ENCODE data around the gene TMC4.
"Not testable (repeated sequence)": the region's sequence is repeated elsewhere in the genome, so short reads cannot be mapped to it uniquely, and the experiment has no call there.

TMC4 gene

GRCh38 chr19:54186351-54186750 is 13.4 kb upstream of the TMC4 start:
- TF ChIP-seq CTCF (IDR thresholded peaks at IDR 0.05; ENCODE audit: insufficient read depth, low read length, poor library complexity, severe bottlenecking) = no peak
- Histone ChIP-seq H3K27me3 (replicated peaks; ENCODE audit: control insufficient read depth, insufficient read depth, low read length) (no peaks in the 10 kb centered on the region), H3K36me3 (ENCODE audit: control insufficient read depth, insufficient read depth, low read length) (peaks cover 3% of the 10 kb centered on the region), H3K4me3 (replicated peaks; ENCODE audit: low read depth, low read length) (no peak overlapping the region)
- no peak for DNase-seq (ENCODE audit: extremely low read depth, insufficient read length)

- H3K4me3 ChIP-seq (replicated peaks; ENCODE audit: low read depth, low read length) = no peak overlapping the region
- TF ChIP-seq CTCF (IDR thresholded peaks at IDR 0.05; ENCODE audit: insufficient read depth, low read length, poor library complexity, severe bottlenecking) = no peak
- no peaks in the 10 kb centered on the region for H3K27me3 ChIP-seq (replicated peaks; ENCODE audit: control insufficient read depth, insufficient read depth, low read length)
- peaks cover 4% of the 10 kb centered on the region for H3K36me3 ChIP-seq (ENCODE audit: control insufficient read depth, insufficient read depth, low read length)
- no peak for DNase-seq (ENCODE audit: extremely low read depth, insufficient read length)
Measured at GRCh38 chr19:54183431-54183830, 10.5 kb upstream of the TMC4 start.

GRCh38 chr19:54181894-54182293 is 8.9 kb upstream of the TMC4 start:
- DNase-seq (ENCODE audit: extremely low read depth, insufficient read length); H3K27me3 ChIP-seq (replicated peaks; ENCODE audit: control insufficient read depth, insufficient read depth, low read length); H3K36me3 ChIP-seq (ENCODE audit: control insufficient read depth, insufficient read depth, low read length); H3K4me3 ChIP-seq (replicated peaks; ENCODE audit: low read depth, low read length): not testable (repeated sequence)

- Histone ChIP-seq H3K4me3 (replicated peaks; ENCODE audit: low read depth, low read length) (no peak overlapping the region), H3K27me3 (replicated peaks; ENCODE audit: control insufficient read depth, insufficient read depth, low read length) (no peaks in the 10 kb centered on the region), H3K36me3 (ENCODE audit: control insufficient read depth, insufficient read depth, low read length) (peaks cover 3% of the 10 kb centered on the region)
- no peak for TF ChIP-seq CTCF (IDR thresholded peaks at IDR 0.05; ENCODE audit: insufficient read depth, low read length, poor library complexity, severe bottlenecking)
- no peak for DNase-seq (ENCODE audit: extremely low read depth, insufficient read length)
Measured at GRCh38 chr19:54180691-54181091, 7.7 kb upstream of the TMC4 start.

GRCh38 chr19:54179921-54180461 is 7.0 kb upstream of the TMC4 start:
- DNase-seq (ENCODE audit: extremely low read depth, insufficient read length) = no peak
- Histone ChIP-seq H3K36me3 (ENCODE audit: control insufficient read depth, insufficient read depth, low read length) (peaks cover 3% of the 10 kb centered on the region), H3K27me3 (replicated peaks; ENCODE audit: control insufficient read depth, insufficient read depth, low read length) (no peaks in the 10 kb centered on the region), H3K4me3 (replicated peaks; ENCODE audit: low read depth, low read length) (no peak overlapping the region)
- TF ChIP-seq CTCF (IDR thresholded peaks at IDR 0.05; ENCODE audit: insufficient read depth, low read length, poor library complexity, severe bottlenecking) = no peak

GRCh38 chr19:54179262-54179852 is 6.4 kb upstream of the TMC4 start:
- no peak for TF ChIP-seq CTCF (IDR thresholded peaks at IDR 0.05; ENCODE audit: insufficient read depth, low read length, poor library complexity, severe bottlenecking)
- DNase-seq (ENCODE audit: extremely low read depth, insufficient read length) = no peak
- Histone ChIP-seq H3K27me3 (replicated peaks; ENCODE audit: control insufficient read depth, insufficient read depth, low read length) (no peaks in the 10 kb centered on the region), H3K36me3 (ENCODE audit: control insufficient read depth, insufficient read depth, low read length) (peaks cover 3% of the 10 kb centered on the region), H3K4me3 (replicated peaks; ENCODE audit: low read depth, low read length) (no peak overlapping the region)
